Thyroid gland (tissue), 4 donors: Measurements from ENCODE around the gene SRPK1. TPM values are rescaled to one million over a fixed set of nuclear protein-coding genes. Genes with fewer than 3 reads are reported as not detected.

ENCODE experiments used
- DNase-seq, 2 donors: peaks; one replicate each; pipeline ENCODE4 v3.0.0-alpha.2; 2019
- H3K27ac ChIP-seq, 3 donors: fragments of 200-600 bp; sonication (generic); 1 replicate in 2 of 3; 2 replicates in 1 of 3; pipeline ENCODE4 v1.5.1; 2016 to 2019; ENCODE audit warnings: mild to moderate bottlenecking in 1 of 3, moderate library complexity in 1 of 3
- H3K27me3 ChIP-seq: fragments of 200-600 bp; sonication (generic); one replicate; pipeline ENCODE4 v1.5.1; 2019
- H3K36me3 ChIP-seq, 2 donors: fragments of 200-600 bp; sonication (generic); one replicate each; pipeline ENCODE4 v1.5.1; 2016 to 2019
- H3K4me1 ChIP-seq, 2 donors: fragments of 200-600 bp; sonication (generic); one replicate each; pipeline ENCODE4 v1.5.1; 2017 to 2019
- H3K4me3 ChIP-seq, 3 donors: fragments of 200-600 bp; sonication (generic); replicated peaks in 1 of 3; 1 replicate in 2 of 3; 2 replicates in 1 of 3; pipeline ENCODE4 v1.5.1; 2016; ENCODE audit warnings: mild to moderate bottlenecking in 1 of 3
- H3K9me3 ChIP-seq: fragments of 200-600 bp; sonication (generic); one replicate; pipeline ENCODE4 v1.5.1; 2017
- CTCF ChIP-seq, 6 experiments: fragments of 200-600 bp in 3 of 6; fragments of 450-650 bp in 3 of 6; sonication (generic) in 3 of 6; IDR thresholded peaks; one replicate each; pipeline ENCODE4 v1.5.1; 2016 to 2019; ENCODE audit warnings: antibody characterized with exemption in 6 of 6, mild to moderate bottlenecking in 2 of 6, inconsistent platforms in 1 of 6, moderate library complexity in 1 of 6
- POLR2A ChIP-seq, 2 donors: fragments of 450-650 bp; IDR thresholded peaks; one replicate each; pipeline ENCODE4 v1.6.1; 2017; ENCODE audit warnings: antibody characterized with exemption in 2 of 2, mild to moderate bottlenecking in 2 of 2, moderate library complexity in 1 of 2
- WGBS, 2 donors: methylation state at CpG; one replicate each; pipeline ENCODE4 v1.1.5; 2017; 5-methylcytosine and 5-hydroxymethylcytosine counted together
- intact Hi-C: fragments of 100-400 bp; cut with DNase I; formaldehyde crosslinking; loops from one replicate; pipeline ENCODE4 v1.15.1; 2023
- total RNA-seq, 4 donors: library from RNA; depleted of rRNA; stranded (reverse); fragments of >200 nt; gene quantifications; one replicate each; pipeline ENCODE4 v1.2.3, GENCODE V29; 2016

Gene SRPK1
- total RNA-seq, 4 donors from 2014 or later: 34.3 to 54.7 (median 50.7) TPM

- 69 to 71% methylated on average over 12 to 14 of the region's 14 CpGs for WGBS, 2 donors
- TF ChIP-seq CTCF (IDR thresholded peaks at IDR 0.05) (no peak), POLR2A (IDR thresholded peaks at IDR 0.05) (no peak)
- Histone ChIP-seq H3K27me3 (no peaks in the 10 kb centered on the region), H3K4me1 (no peaks in the 10 kb centered on the region), H3K36me3 (no peaks in the 10 kb centered on the region), H3K4me3 (no peak overlapping the region), H3K27ac (no peak overlapping the region), H3K9me3 (no peaks in the 10 kb centered on the region)
- DNase-seq: no peak
- intact Hi-C loops: no loop called here
Measured at GRCh38 chr6:35810971-35811698, 109.8 kb downstream of the SRPK1 start.

- Histone ChIP-seq H3K36me3 (no peaks in the 10 kb centered on the region), H3K4me1 (no peaks in the 10 kb centered on the region), H3K27me3 (no peaks in the 10 kb centered on the region), H3K9me3 (no peaks in the 10 kb centered on the region), H3K4me3 (no peak overlapping the region), H3K27ac (no peak overlapping the region)
- TF ChIP-seq CTCF (IDR thresholded peaks at IDR 0.05) (no peak), POLR2A (IDR thresholded peaks at IDR 0.05) (no peak)
- DNase-seq: no peak
- WGBS, 2 donors: 77 to 82% methylated on average over 5 of the region's 5 CpGs
- intact Hi-C loops: no loop called here
Measured at GRCh38 chr6:35809809-35810208, 111.1 kb downstream of the SRPK1 start.

- intact Hi-C loops: no loop called here
- TF ChIP-seq POLR2A (IDR thresholded peaks at IDR 0.05) (no peak), CTCF (IDR thresholded peaks at IDR 0.05) (no peak)
- H3K36me3 ChIP-seq: no peaks in the 10 kb centered on the region
- DNase-seq: no peak
- no peaks in the 10 kb centered on the region for H3K27me3 ChIP-seq
- WGBS, 2 donors: 69 to 71% methylated on average over 3 of the region's 3 CpGs
- no peaks in the 10 kb centered on the region for H3K9me3 ChIP-seq
- H3K4me3 ChIP-seq: no peak overlapping the region
- H3K4me1 ChIP-seq: no peaks in the 10 kb centered on the region
- no peak overlapping the region for H3K27ac ChIP-seq
Measured at GRCh38 chr6:35808688-35809087, 112.2 kb downstream of the SRPK1 start.

- 13 to 20% methylated on average over 17 to 22 of the region's 40 CpGs for WGBS, 2 donors
- Histone ChIP-seq H3K27ac (no peak within 1 kb of the TSS), H3K36me3 (no peaks in the 10 kb centered on the region), H3K9me3 (no peaks in the 10 kb centered on the region), H3K4me1 (no peaks in the 10 kb centered on the region), H3K4me3 (no peak within 1 kb of the TSS), H3K27me3 (no peaks in the 10 kb centered on the region)
- peak; percentile 50 to 53 for DNase-seq
- intact Hi-C loops: no loop called here
- TF ChIP-seq CTCF (IDR thresholded peaks at IDR 0.05) (no peak), POLR2A (IDR thresholded peaks at IDR 0.05) (no peak)
Measured at GRCh38 chr6:35804996-35805736, 115.7 kb downstream of the SRPK1 start, which contains the start of gene LHFPL5. TSS of gene LHFPL5 (plus strand) at chr6:35805352. CDS start at chr6:35805671, 319 bp downstream.

GRCh38 chr6:35801148-35801547 is 119.8 kb downstream of the SRPK1 start:
- Histone ChIP-seq H3K4me3 (no peak overlapping the region), H3K27me3 (no peaks in the 10 kb centered on the region), H3K36me3 (no peaks in the 10 kb centered on the region), H3K9me3 (no peaks in the 10 kb centered on the region), H3K27ac (no peak overlapping the region), H3K4me1 (no peaks in the 10 kb centered on the region)
- no peak for DNase-seq
- WGBS, 2 donors: 75 to 88% methylated on average over 3 of the region's 3 CpGs
- no peak for TF ChIP-seq CTCF (IDR thresholded peaks at IDR 0.05)
- TF ChIP-seq POLR2A (IDR thresholded peaks at IDR 0.05): no peak
- intact Hi-C loops: no loop called here
